HG03442 (cell line): Measurements from ENCODE around the gene PTGES.
"Not testable (repeated sequence)": the region's sequence is repeated elsewhere in the genome, so short reads cannot be mapped to it uniquely, and the experiment has no call there.

ENCODE experiments used
- ATAC-seq: cut with Tn5 transposase; IDR thresholded peaks from one replicate; pipeline ENCODE4 v1.9.1; 2021; ENCODE audit warnings: mild to moderate bottlenecking, moderate library complexity; ENCODE audit not compliant: unreplicated experiment

Gene PTGES

DNA sequence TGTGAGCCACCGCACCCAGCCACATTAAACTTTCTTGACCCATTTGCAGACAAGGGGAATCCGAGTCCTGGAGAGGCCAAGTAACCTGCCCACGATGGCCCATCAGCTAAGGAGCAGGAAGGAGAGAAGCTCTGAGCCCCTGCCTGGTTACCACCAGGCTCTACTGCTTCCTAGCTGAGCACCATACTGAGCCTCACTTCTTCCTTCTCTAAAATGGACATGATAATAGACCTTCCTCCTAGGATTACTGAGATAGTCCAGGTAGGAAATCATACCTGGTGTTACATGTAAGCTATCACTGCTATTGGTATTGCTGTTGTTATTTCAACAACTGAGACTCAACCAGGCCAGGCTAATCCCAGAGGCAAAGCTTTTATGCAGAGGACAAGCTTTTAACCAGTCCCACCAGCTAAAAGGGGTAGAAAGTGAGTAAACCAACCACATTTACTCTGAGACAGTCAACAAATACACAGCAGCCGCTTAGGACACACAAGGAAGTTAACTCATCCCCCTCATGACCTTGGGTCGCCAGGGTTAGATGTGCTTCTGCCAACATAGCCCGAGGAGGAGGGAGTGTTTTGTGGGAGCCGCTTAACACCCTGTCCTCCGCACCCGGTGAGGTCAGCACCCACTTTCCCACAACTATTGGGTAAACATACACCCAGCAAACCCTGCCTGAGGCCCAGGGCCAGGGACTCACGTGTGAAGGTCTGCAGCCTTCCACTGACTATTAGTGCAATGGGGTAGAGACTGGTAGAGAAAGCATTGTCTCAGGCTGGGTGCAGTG, 20.6 kb upstream of the PTGES start:
- ATAC-seq, result no peak

DNA sequence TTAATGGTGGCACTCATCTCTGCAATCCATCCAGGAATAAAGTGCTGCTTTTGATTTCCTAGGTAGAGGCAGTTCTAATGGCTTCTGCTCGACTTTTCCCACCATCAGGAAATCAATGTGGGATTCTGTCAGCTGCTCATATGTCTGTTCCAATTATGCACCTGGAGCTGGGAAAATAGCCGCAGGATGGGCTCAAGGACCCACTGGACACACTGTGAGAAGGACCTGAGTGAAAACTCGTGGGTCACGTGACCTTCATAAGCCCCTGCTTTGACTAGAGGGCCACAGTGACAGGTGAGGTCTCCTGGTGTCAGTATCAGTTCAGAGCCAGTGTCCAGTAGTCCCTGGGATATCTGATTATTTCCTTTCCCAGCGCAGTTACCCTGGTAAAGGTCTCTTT, 17.9 kb upstream of the PTGES start:
- no peak for ATAC-seq

DNA sequence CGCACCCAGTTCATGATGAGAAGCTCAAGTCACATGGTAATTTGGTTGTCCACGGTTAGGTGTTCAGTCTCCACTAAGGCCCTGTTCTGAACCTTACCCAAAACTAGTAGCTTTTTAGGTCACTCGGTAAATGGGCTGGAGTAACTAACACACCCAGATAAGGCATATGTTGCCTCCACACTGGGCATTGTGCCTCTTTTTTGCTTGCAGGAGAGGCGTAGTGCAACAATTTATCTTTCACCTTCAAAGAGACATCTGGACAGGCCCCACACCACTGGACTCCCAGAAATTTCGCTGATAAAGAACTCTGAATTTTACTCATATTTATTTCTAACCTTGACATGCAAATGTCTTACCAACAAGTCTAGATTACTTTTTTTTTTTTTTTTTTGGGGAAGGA, 16.8 kb upstream of the PTGES start:
- ATAC-seq, result no peak

DNA sequence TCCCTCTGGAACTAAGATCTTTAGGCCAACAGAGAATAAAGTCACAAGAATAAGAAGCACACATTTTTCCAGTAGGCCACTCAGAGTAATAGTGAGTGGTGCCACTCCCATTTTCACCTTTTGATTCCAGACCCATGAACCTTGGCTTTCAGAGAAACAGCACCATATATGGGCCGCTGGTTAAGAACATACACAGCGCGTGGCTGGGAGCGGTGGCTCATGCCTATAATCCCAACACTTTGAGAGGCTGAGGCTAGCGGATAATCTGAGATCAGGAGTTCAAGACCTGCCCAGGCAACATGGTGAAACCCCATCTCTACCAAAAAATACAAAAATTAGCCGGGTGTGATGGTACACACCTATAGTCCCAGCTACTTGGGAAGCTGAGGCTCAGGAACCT, 15.6 kb upstream of the PTGES start:
- ATAC-seq, result no peak

DNA sequence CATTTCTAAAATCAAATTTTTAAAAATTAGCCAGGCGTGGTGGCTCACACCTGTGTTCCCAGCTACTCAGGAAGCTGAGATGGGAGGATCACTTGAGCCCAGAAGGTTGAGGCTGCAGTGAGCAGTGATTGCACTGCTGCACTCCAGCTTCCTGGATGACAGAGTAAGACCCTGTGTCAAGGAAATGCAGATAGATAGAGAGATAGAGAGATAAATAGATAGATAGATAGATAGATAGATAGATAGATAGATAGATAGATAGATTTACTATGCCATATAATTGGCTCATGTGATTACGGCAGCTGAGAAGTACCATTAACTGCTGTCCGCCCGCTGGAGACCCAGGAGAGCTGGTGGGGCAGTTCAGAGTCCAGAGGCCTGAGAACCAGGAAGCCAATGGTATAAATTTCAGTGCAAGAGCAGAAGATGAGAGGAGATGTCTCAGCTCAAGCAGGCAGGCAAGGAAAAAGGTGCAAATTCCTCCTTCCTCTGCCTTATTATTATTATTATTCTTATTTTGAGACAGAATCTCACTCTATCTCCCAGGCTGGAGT, 13.0 kb upstream of the PTGES start:
- no peak for ATAC-seq

DNA sequence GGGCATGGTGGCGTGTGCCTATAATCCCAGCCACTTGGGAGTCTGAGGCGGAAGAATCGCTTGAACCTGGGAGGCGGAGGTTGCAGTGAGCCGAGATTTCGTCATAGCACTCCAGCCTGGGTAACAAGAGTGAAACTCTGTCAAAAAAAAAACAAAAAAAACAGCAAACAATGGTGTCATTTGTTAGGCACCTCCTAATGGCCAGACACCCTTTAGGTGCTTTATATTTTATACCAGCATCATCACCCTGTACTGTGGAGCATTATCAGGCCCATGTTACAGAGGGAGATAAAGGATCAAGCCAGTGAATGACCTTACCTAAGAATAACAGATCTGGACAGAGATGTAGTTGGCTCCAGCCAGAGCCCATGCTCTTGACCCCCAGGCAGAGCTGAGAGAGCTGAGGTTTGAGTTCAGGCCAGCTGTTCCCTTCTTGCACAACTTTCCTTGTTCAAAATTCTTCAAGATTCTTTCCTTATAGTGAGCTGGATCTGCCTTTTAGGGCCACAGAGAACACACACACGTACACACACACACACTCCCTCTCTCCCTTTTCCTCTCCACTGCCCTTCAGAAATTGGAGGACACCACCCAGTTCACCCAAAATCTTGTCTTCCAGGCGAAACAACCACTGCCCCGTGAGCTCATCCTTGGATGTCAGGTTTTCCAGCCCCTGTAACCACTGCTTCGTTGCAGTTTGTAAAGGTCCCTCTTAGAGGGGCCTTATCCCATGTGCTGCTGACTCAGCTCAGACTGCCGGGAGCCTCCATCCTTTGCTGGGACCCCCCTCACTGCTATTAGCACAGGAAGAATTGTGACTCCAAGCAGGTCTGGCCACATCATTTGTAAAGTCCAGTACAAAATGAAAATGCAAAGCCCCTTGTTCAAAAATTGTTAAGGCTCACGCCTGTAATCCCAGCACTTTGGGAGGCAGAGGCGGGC, 10.4 kb upstream of the PTGES start:
- no peak for ATAC-seq

DNA sequence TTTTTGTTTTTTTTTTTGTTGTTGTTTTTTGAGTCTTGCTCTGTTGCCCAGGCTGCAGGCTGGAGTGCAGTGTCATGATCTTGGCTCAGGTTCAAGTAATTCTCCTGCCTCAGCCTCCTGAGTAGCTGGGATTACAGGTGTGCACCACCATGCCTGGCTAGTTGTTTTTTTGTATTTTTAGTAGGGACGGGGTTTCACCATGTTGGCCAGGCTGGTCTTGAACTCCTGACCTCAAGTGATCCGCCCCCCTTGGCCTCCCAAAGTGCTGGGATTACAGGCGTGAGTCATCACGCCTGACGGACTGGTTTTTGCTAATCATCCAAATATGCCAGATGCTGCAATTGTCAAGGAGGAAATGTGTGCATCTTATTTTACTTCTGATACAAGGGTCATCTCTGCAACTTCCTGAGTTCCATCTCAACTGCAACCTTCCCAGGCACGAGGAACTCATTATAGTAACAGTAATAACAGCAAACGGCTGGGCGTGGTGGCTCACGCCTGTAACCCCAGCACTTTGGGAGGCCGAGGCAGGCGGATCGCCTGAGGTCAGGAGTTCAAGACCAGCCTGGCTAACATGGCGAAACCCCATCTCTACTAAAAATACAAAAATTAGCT, 9.6 kb upstream of the PTGES start:
- not testable (repeated sequence) for ATAC-seq

DNA sequence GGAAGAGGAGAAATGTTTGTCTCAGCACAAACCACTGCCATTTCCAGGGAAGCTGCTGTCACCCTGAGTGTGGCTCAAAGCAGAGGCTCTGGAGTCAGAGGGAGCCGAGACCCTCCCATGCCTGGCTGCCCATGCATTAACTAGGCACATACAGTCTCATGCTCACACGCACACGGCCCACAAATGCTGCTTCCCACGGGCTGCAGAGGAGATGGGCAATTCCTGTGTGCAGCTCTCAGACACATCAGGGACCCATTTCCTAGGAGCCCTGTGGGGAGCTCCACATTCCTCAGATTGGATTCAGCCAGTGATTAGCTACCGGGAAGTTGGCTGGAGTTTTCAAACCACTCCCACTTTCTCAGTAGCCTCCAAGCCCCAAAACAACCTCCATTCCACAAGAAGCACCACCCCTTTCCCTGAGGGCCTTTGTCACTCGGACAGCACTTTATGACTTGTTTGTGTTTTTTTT, 9.1 kb upstream of the PTGES start:
- no peak for ATAC-seq

DNA sequence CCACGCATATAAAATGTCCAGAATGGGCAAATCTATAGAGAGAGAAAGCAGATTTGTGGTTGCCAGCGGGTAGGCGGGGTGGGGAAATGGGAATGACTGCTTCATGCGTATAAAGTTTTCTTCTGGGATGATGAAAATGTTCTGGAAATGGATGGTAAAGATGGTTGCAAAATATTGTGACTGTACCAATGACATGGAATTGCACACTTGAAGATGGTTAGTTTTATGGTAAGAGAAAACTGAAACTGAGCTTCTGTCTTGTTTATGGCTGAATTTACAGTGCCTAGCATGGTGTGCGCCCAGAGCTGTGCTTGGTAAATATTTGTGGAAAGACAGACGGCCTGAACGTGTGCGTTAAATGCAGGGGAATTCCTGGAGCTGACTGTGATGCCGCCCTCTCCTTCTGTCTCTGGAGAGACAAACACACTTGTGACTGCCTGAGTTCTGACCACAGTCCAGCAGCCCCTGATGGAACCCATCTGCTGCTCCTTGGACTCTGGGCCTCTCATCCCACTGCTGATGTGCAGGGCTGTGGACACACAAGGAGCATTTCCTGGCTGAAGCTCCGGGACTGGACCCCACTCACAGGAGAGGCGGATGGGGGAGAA, 8.6 kb upstream of the PTGES start:
- ATAC-seq, result no peak

DNA sequence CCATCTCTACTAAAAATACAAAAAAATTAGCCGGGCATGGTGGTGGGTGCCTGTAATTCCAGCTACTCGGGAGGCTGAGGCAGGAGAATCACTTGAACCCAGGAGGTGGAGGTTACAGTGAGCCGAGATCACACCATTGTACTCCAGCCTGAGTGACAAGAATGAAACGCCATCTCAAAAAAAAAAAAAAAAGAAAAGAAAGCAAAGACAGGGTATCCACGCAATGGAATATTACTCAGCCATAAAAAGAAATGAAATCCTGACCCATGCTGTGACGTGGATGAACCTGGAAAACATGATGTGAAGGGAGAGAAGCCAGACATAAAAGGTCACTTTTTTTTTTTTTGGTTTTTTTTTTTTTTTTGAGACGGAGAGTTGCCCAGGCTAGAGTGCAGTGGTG, 7.9 kb upstream of the PTGES start:
- not testable (repeated sequence) for ATAC-seq

DNA sequence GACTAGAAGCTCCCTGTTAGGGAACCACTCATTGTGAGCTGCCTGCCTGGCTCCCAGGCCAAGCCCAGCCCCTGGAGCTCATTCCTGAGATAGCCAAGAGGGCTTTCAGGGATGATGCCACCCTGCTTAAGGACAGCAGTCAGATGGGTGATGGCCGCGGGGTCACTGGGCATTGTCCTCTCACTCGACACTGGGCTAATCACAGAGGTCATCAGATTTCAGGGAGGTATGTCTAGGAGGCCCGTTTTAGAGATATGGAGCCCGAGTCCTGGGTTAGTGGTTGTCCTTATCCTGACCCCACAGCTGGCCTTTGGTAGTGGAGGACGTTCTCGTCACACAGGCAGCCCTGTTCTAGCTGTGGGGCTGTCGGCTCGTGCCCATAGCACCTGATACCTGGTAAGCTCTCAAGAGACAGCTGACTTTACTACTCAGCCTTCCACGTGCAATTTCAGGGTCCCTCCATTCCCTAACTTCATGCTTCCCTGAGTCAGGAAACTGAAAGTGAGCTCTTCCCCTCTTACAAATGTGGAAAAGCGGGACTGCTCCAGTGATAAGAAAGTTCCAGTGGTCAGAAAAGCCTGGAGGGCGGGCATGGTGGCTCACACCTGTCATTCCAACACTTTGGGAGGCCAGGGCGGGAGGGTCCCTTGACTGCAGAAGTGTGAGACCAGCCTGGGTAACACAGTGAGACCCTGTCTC, 7.1 kb upstream of the PTGES start:
- ATAC-seq, result no peak

DNA sequence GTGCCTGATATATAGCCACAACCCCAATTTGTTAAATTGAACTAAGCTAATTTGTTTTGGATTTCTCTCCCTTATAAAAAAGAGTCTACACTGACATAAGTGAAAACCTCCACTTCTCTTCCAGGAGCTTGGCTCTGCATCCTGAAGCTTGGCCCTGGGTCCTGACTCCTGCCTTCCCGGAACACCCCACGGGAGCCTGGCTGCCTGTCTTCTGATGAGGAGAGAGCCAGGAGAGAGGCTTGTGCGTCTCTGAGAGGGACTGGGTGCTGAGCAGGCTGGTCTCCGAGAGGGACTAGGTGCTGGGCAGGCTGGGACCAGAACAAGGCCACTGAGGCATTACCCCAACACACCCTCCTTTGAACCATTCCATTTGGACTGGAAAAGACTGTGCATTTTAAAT, 6.5 kb upstream of the PTGES start:
- ATAC-seq, result no peak

DNA sequence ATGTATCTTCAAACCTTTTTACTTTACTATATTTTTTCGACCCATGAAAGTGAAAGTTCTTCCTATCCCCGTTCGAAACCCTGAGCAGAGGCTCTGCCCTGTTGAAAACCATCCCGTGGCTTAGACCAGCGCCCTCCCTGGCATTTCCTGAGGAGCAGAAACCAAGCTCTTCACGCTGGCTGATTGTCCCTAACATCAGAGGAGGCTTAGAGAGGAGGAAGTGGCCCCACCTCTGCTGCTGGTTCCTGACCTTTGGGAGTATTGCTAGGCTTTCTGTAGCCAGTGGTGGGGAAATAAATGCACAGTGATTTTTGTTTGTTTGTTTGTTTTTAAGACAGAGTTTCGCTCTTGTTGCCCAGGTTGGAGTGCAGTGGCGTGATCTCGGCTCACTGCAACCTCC, 4.2 kb upstream of the PTGES start:
- ATAC-seq, result no peak

DNA sequence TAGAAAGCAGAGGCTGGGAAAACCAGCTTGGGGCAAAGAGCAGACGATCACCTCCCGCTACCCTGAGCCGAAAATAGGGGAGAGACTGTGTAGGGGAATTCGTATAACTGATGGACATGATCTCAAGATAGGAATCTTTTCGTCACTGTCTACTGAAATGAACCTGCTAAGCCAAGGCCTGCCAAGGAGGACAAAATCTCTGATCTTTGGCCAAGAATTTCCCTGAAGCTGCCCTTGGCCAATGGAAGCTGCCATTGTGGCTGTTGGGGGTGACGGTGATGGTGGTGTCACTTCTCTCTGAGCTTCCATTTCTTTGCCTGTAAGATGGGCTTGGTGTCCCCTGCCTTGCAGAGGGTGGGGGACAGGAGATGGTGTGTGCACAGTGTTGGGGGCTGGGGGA, 3.3 kb upstream of the PTGES start:
- ATAC-seq, result no peak

DNA sequence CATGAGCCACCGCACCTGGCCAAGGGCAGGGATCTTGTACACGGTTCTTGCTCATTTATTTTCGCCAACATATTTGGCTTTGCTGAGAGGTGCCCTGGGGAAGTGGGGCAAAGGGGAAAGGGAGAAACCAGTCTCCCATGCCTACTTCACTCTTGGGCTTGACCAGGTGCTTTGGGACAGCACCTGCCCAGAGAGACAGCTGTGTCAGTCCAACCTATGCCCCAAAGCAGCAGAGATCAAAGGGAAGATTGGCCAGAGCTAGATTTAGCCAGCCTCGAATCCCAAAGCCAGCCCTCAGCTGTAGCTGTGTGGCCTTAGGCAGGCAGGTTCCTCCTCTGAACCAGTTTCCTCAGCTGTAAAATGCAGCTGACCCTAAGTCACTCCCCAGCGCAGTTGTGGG, 2.3 kb upstream of the PTGES start:
- no peak for ATAC-seq

DNA sequence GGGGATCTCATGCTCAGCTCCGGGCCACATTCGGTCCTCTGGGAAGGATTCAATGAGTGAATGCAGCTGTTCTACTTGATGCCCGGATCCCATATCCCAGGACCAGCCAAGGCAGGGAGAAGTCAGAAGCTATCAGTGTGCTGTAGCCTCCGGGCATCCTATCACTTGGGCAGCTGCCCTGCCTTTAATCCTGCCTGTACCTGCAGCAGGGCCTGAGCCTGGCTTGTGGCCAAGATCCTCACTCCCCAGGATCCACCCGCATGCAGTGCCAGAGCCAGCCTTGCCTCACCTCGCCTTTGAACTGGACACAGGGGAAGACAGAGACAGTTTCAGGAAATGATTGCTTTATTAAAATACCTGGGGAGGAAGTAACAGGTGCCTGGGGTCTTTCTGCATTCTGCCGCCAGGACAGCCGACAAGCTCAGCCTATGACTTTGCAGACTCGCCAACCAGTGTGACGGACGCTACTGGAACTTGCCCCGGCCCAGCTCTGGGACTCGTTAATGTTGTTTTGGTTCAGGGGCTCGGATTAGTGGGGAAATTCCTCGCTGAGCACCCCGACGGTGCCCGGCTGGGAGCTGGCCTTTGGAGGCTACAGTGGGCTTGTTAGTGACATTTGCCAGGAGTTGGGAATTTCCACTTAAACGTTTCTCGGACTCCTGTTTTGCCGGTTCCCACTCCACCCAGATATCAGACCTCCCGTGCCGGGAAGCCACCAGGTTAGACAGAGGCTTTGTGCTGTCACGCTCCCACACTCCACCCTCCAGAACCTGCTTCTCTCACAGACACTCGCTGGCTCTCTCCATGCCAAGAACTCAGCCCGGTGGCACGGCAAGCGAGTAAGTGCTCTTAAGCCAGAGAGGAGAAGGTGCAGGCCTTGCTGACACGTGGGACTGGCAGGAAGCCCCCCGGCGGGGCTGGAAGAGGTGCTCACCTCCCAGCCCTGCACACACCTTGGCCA, 721 bp downstream of the PTGES start:
- ATAC-seq, result no peak

DNA sequence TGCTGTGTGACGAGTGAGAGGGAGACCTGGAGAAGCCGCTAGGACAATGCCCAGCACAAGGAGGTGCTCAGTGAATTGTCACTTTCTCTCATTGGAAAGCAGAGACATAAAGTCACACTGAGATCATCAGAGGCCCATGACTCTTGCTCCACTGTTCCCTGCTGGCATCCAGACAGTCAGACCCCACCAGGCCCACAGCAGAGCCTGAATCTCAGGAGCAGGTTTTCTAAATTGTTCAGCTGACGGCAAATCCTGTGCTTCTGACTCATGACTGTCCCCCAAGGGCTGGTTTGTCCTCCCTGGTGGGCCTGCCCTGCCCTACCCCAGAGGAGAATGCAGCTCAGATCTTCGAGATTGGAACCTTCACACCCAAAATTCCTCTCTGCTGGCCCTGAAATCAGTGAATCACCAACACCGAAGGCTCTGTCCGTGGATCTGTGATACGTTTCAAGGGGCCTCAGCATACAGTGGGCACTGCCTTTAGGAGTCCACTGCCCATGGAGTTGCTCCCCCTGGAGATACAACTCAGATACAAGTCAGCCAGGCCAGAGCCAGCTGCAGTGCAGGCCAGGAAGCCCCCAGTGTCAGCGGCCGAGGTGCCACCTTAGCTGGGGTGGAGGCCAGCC, 2.7 kb downstream of the PTGES start:
- no peak for ATAC-seq

DNA sequence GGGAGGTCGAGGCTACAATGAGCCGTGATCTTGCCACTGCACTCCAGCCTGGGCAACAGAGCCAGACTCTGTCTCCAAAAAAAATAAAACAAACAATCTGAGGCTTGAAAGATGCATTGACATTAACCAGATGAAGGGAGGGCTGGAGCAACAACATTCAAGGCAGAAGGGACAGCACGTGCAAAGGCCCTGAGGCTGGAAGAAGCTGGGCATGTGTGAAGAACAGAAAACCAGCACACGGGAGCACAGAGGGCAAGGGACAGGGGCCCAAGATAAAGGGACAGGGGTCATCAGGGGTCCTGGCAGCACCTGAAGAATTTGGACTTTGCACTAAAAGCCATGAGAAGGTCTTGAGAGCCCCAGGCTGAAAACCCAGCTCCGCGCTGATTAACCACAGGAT, 3.3 kb downstream of the PTGES start:
- no peak for ATAC-seq

DNA sequence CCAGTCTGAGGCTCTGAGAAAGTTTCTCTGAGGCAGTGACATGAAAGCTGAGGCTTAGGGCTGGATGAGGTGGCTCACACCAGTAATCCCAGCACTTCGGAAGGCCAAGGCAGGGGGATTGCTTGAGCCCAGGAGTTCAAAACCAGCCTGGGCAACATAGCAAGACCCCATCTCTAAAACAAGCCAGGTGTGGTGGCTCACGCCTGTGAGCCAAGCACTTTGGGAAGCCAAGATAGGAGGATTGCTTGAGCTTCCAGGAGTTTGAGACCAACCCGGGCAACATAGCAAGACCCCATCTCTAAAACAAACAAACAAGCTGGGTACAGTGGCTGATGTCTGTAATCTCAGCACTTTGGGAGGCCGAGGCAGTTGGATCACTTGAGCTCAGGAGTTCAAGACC, 3.8 kb downstream of the PTGES start:
- not testable (repeated sequence) for ATAC-seq
